Right lobe of liver (tissue), 4 donors: ENCODE data around the gene CABP7.

Experiments used
- CTCF ChIP-seq, 4 donors: fragments of 200-600 bp in 3 of 4; fragments of 450-650 bp in 1 of 4; IDR thresholded peaks; one replicate each; pipeline versions ENCODE4 v1.5.1 to v1.8.0; 2016 to 2022; ENCODE audit warnings: antibody characterized with exemption in 4 of 4, mild to moderate bottlenecking in 2 of 4
- POLR2A ChIP-seq: fragments of 450-650 bp; IDR thresholded peaks from one replicate; pipeline ENCODE4 v1.6.1; 2017; ENCODE audit warnings: antibody characterized with exemption, mild to moderate bottlenecking
- donor health status: DM: no; HTN: no; CAD: no.
- donor health status: DM: no; HTN: no; CAD: no.
- donor health status: DM: no; HTN: yes; CAD: no.

- TF ChIP-seq CTCF (IDR thresholded peaks at IDR 0.05) (no peak), POLR2A (no peak)
Measured at GRCh38 chr22:29712119-29712518, 7.7 kb upstream of the CABP7 start.
